ENCODE measurements around the gene ST6GAL2. TPM values are rescaled to one million over a fixed set of nuclear protein-coding genes. Genes with fewer than 3 reads are reported as not detected.

Gene ST6GAL2
- polyA plus RNA-seq, 1 donor (not counting 4 experiments of a cell fraction or from before 2014, with no cell fraction given) = 0.14 TPM

DNA sequence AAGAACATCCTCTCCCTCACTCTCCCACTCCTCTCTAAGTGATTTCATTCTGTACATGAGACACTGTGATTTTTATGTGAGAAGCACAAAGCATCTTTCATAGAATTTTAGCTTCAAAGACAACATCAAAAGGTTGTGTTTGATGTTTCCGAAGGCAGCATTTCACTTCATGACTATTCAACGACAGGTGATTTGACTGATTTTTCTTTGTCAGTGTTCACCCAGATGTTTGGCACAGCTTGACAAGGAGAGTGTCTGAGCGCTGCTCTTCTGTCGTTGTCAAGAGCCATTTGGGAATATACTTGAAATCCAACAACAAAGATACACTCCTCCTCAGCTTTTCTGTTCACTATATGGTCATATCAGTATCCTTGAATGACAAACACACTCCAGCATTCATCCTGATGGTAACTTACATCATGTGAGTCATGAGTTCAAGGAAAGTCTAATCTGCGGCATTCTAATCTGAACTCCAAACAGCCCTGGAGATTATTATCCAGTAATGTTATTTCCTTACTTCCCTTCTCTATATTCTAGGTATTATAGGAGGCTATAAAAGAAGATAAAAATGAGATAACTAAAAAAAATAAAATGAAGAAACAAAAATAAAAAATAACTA is 45.9 kb upstream of the ST6GAL2 start:
- Histone ChIP-seq H3K36me3 (ENCODE audit: control insufficient read depth in 2 of 2, extremely low read depth in 1 of 2, insufficient read depth in 2 of 2, low read length in 2 of 2) (no peaks in the 10 kb centered on the region), H3K79me2 (ENCODE audit: control insufficient read depth, insufficient read depth, low read length) (no peaks in the 10 kb centered on the region), H3K9ac (ENCODE audit: control insufficient read depth, extremely low read depth, insufficient read depth, low read length) (no peak overlapping the region), H3K4me2 (ENCODE audit: control insufficient read depth, extremely low read depth, insufficient read depth, low read depth, low read length) (no peak overlapping the region), H2AFZ (ENCODE audit: control insufficient read depth, low read length) (no peak overlapping the region), H3K4me3 (ENCODE audit: control insufficient read depth in 2 of 3, extremely low read depth in 1 of 3, insufficient read depth in 2 of 3, low read depth in 1 of 3, low read length in 3 of 3) (no peak overlapping the region), H3K9me1 (ENCODE audit: control insufficient read depth, extremely low read depth, insufficient read depth, low read length) (no peaks in the 10 kb centered on the region), H3K27ac (ENCODE audit: control insufficient read depth, insufficient read depth, low read length) (no peak overlapping the region), H4K20me1 (ENCODE audit: control insufficient read depth, extremely low read depth, insufficient read depth, low read length) (no peaks in the 10 kb centered on the region), H3K9me3 (ENCODE audit: control insufficient read depth, low read depth, low read length) (no peaks in the 10 kb centered on the region), H3K4me1 (ENCODE audit: control insufficient read depth, extremely low read depth, insufficient read depth, low read length) (no peaks in the 10 kb centered on the region), H3K27me3 (ENCODE audit: control insufficient read depth, extremely low read depth, insufficient read depth, low read length) (no peaks in the 10 kb centered on the region)
- dilution Hi-C loops (cut with MboI; ENCODE audit: extremely low pct_ligation_motif_present, low sequenced_read_pairs) = no loop called here
- DNase-seq (ENCODE audit: low read depth, low spot score) (no peak), FAIRE-seq (no peak)
- TF ChIP-seq, protein P1, sequence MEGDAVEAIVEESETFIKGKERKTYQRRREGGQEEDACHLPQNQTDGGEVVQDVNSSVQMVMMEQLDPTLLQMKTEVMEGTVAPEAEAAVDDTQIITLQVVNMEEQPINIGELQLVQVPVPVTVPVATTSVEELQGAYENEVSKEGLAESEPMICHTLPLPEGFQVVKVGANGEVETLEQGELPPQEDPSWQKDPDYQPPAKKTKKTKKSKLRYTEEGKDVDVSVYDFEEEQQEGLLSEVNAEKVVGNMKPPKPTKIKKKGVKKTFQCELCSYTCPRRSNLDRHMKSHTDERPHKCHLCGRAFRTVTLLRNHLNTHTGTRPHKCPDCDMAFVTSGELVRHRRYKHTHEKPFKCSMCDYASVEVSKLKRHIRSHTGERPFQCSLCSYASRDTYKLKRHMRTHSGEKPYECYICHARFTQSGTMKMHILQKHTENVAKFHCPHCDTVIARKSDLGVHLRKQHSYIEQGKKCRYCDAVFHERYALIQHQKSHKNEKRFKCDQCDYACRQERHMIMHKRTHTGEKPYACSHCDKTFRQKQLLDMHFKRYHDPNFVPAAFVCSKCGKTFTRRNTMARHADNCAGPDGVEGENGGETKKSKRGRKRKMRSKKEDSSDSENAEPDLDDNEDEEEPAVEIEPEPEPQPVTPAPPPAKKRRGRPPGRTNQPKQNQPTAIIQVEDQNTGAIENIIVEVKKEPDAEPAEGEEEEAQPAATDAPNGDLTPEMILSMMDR (optimal IDR thresholded peaks at IDR 0.05 in 1 of 3, IDR thresholded peaks at IDR 0.05 in 1 of 3, conservative IDR thresholded peaks at IDR 0.05 in 1 of 3; ENCODE audit: extremely low read depth in 1 of 3, insufficient read depth in 2 of 3, low read length in 3 of 3) = no peak

DNA sequence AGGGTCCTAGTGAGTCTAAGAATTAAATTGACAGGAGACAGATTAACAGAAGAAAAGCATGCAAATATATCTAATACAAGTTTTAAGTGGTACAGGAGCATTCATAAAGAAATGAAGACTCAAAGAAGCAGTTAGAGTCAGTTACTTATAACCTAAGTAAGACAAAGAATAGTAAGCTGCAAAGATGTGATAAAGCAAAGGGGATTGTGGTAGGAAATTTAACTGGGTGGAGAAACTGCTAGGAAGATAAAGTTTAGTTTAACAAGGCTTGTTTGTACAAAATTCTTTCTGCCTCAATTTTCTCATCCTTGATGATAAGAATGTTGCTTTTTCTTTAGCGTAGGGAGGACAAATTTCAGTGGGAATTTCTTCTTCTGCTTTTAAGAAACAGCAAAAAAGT is 35.5 kb upstream of the ST6GAL2 start:
- TF ChIP-seq, protein P1 (optimal IDR thresholded peaks at IDR 0.05 in 1 of 3, IDR thresholded peaks at IDR 0.05 in 1 of 3, conservative IDR thresholded peaks at IDR 0.05 in 1 of 3; ENCODE audit: extremely low read depth in 1 of 3, insufficient read depth in 2 of 3, low read length in 3 of 3) = no peak
- no peak for TF ChIP-seq EZH2 (IDR thresholded peaks at IDR 0.05; ENCODE audit: low read length)

More for the DNA sequence above, 35.5 kb upstream of the ST6GAL2 start:
- H3K9ac ChIP-seq (ENCODE audit: control insufficient read depth, extremely low read depth, insufficient read depth, low read length) = no peak overlapping the region
- H3K36me3 ChIP-seq (ENCODE audit: control insufficient read depth in 2 of 2, extremely low read depth in 1 of 2, insufficient read depth in 2 of 2, low read length in 2 of 2) = no peaks in the 10 kb centered on the region
- no peak for DNase-seq (ENCODE audit: low read depth, low spot score)
- H3K79me2 ChIP-seq (ENCODE audit: control insufficient read depth, insufficient read depth, low read length) = no peaks in the 10 kb centered on the region
- no peaks in the 10 kb centered on the region for H3K9me3 ChIP-seq (ENCODE audit: control insufficient read depth, low read depth, low read length)
- no peak for FAIRE-seq
- H3K9me1 ChIP-seq (ENCODE audit: control insufficient read depth, extremely low read depth, insufficient read depth, low read length) = no peaks in the 10 kb centered on the region
- no peak overlapping the region for H3K4me2 ChIP-seq (ENCODE audit: control insufficient read depth, extremely low read depth, insufficient read depth, low read depth, low read length)
- dilution Hi-C loops (cut with MboI; ENCODE audit: extremely low pct_ligation_motif_present, low sequenced_read_pairs) = no loop called here
- no peaks in the 10 kb centered on the region for H3K4me1 ChIP-seq (ENCODE audit: control insufficient read depth, extremely low read depth, insufficient read depth, low read length)
- no peak overlapping the region for H3K27ac ChIP-seq (ENCODE audit: control insufficient read depth, insufficient read depth, low read length)
- H2AFZ ChIP-seq (ENCODE audit: control insufficient read depth, low read length) = no peak overlapping the region
- H3K4me3 ChIP-seq (ENCODE audit: control insufficient read depth in 2 of 3, extremely low read depth in 1 of 3, insufficient read depth in 2 of 3, low read depth in 1 of 3, low read length in 3 of 3) = no peak overlapping the region
- H3K27me3 ChIP-seq (ENCODE audit: control insufficient read depth, extremely low read depth, insufficient read depth, low read length) = no peaks in the 10 kb centered on the region
- H4K20me1 ChIP-seq (ENCODE audit: control insufficient read depth, extremely low read depth, insufficient read depth, low read length) = no peaks in the 10 kb centered on the region

Data from keratinocyte (primary cell).